NCI-H1417 treated with DMSO at 0.1 percent for 48 hours (cell line): ENCODE measurements around the gene GADD45A.
"Not testable (repeated sequence)": the region's sequence is repeated elsewhere in the genome, so short reads cannot be mapped to it uniquely, and the experiment has no call there.

ENCODE experiments used
- DNase-seq: peaks from one replicate; lab custom pipeline; 2025; lab: John Stamatoyannopoulos, UW

Gene GADD45A

GRCh38 chr1:67685067-67685557, at the start of gene GADD45A:
TSS of gene GADD45A (plus strand) at chr1:67685201. CDS start at chr1:67685495, 294 bp downstream.
- peak; percentile 91 for DNase-seq

- DNase-seq, result no peak
These were observed 48.9 kb upstream of the GADD45A start for GRCh38 chr1:67636146-67636545.

GRCh38 chr1:67639361-67639760, 45.6 kb upstream of the GADD45A start:
- no peak for DNase-seq

GRCh38 chr1:67642629-67643028, 42.4 kb upstream of the GADD45A start:
- no peak for DNase-seq

GRCh38 chr1:67644566-67644965, 40.4 kb upstream of the GADD45A start:
- DNase-seq, result no peak

- DNase-seq, result no peak
These were observed 39.4 kb upstream of the GADD45A start for GRCh38 chr1:67645495-67646144.

GRCh38 chr1:67646145-67647035, 38.6 kb upstream of the GADD45A start:
- DNase-seq, result peak; percentile 33

GRCh38 chr1:67647036-67647798, 37.8 kb upstream of the GADD45A start:
- no peak for DNase-seq

GRCh38 chr1:67647814-67648358, 37.1 kb upstream of the GADD45A start:
- DNase-seq, result no peak

GRCh38 chr1:67648582-67649326, 36.2 kb upstream of the GADD45A start:
- no peak for DNase-seq

GRCh38 chr1:67650061-67650460, 34.9 kb upstream of the GADD45A start:
- DNase-seq, result no peak

GRCh38 chr1:67651031-67651430, 34.0 kb upstream of the GADD45A start:
- no peak for DNase-seq

- DNase-seq, result no peak
These were observed 32.2 kb upstream of the GADD45A start for GRCh38 chr1:67652800-67653199.

- DNase-seq, result no peak
These were observed 31.7 kb upstream of the GADD45A start for GRCh38 chr1:67653304-67653703.

GRCh38 chr1:67655581-67655980, 29.4 kb upstream of the GADD45A start:
- no peak for DNase-seq

- DNase-seq, result not testable (repeated sequence)
These were observed 27.8 kb upstream of the GADD45A start for GRCh38 chr1:67657152-67657551.

GRCh38 chr1:67659229-67659628, 25.8 kb upstream of the GADD45A start:
- DNase-seq, result no peak

GRCh38 chr1:67662884-67663283, 22.1 kb upstream of the GADD45A start:
- no peak for DNase-seq

GRCh38 chr1:67664048-67664447, 21.0 kb upstream of the GADD45A start:
- DNase-seq, result no peak

GRCh38 chr1:67665307-67665706, 19.7 kb upstream of the GADD45A start:
- DNase-seq, result not testable (repeated sequence)

- no peak for DNase-seq
These were observed 18.4 kb upstream of the GADD45A start for GRCh38 chr1:67666636-67667035.
